Sigmoid colon (tissue), 7 donors: ENCODE data around the gene IGSF5. TPM values are rescaled to one million over a fixed set of nuclear protein-coding genes. Genes with fewer than 3 reads are reported as not detected.

ENCODE experiments used
- DNase-seq: peaks from one replicate; pipeline ENCODE4 v3.0.0-alpha.2; 2019
- H3K27ac ChIP-seq, 4 donors: fragments of 200-600 bp; sonication (generic); one replicate each; pipeline ENCODE4 v1.5.1; 2016 to 2019; ENCODE audit warnings: mild to moderate bottlenecking in 1 of 4
- H3K27me3 ChIP-seq, 3 donors: fragments of 200-600 bp; sonication (generic); one replicate each; pipeline ENCODE4 v1.5.1; 2019; ENCODE audit warnings: mild to moderate bottlenecking in 1 of 3
- H3K36me3 ChIP-seq, 4 donors: fragments of 200-600 bp; sonication (generic); one replicate each; pipeline ENCODE4 v1.5.1; 2016 to 2019
- H3K4me1 ChIP-seq, 4 donors: fragments of 200-600 bp; sonication (generic); one replicate each; pipeline ENCODE4 v1.5.1; 2017 to 2019
- H3K4me3 ChIP-seq, 4 donors: fragments of 200-600 bp; sonication (generic); one replicate each; pipeline ENCODE4 v1.5.1; 2017 to 2019; ENCODE audit warnings: mild to moderate bottlenecking in 2 of 4, moderate library complexity in 1 of 4
- H3K9me3 ChIP-seq, 4 donors: fragments of 200-600 bp in 3 of 4; sonication (generic) in 3 of 4; one replicate each; pipeline versions ENCODE4 v1.5.1 to v1.6.1; 2013 to 2019
- EP300 ChIP-seq, 4 donors: sonication (generic); formaldehyde crosslinking; IDR thresholded peaks; one replicate each; pipeline ENCODE4 v1.6.1; 2017; ENCODE audit warnings: antibody characterized with exemption in 4 of 4
- POLR2A ChIP-seq, 2 donors: fragments of 450-650 bp; IDR thresholded peaks; one replicate each; pipeline ENCODE4 v1.6.1; 2016; ENCODE audit warnings: antibody characterized with exemption in 2 of 2, mild to moderate bottlenecking in 2 of 2, moderate library complexity in 2 of 2
- POLR2AphosphoS5 ChIP-seq, 4 donors: sonication (generic); formaldehyde crosslinking; IDR thresholded peaks; one replicate each; pipeline ENCODE4 v1.6.1; 2017; ENCODE audit warnings: antibody characterized with exemption in 4 of 4
- WGBS, 2 donors: extraction: QIAGEN DNeasy Blood & Tissue Kit; methylation state at CpG; one replicate each; pipeline ENCODE4 v1.1.7; 2013; 5-methylcytosine and 5-hydroxymethylcytosine counted together
- intact Hi-C: fragments of 100-400 bp; cut with DNase I; formaldehyde crosslinking; loops from one replicate; pipeline ENCODE4 v1.15.1; 2023
- polyA plus RNA-seq, 3 donors: library from polyadenylated mRNA; stranded (reverse); fragments of 200-250 nt; gene quantifications; one replicate each; pipeline ENCODE4 v1.2.3, GENCODE V29; 2013
- total RNA-seq, 4 donors: library from RNA; depleted of rRNA; stranded (reverse); fragments of >200 nt; gene quantifications; one replicate each; pipeline ENCODE4 v1.1.0, GENCODE V29; 2016
- TF ChIP-seq, protein P1 (sequence below), 4 experiments: fragments of 450-650 bp in 3 of 4; fragments of 200-600 bp in 1 of 4; IDR thresholded peaks; one replicate each; pipeline ENCODE4 v1.5.1; 2016 to 2019; ENCODE audit warnings: antibody characterized with exemption in 4 of 4, mild to moderate bottlenecking in 3 of 4, moderate library complexity in 2 of 4
- donor health status: healthy with polysubstance abuse.
- donor health status: Bipolar disorder and iron deficiency.
- donor health status: healthy.

Gene IGSF5
- total and polyA plus RNA-seq, 7 donors = 0.09 to 0.36 (median 0.27) TPM; not detected in 4

DNA sequence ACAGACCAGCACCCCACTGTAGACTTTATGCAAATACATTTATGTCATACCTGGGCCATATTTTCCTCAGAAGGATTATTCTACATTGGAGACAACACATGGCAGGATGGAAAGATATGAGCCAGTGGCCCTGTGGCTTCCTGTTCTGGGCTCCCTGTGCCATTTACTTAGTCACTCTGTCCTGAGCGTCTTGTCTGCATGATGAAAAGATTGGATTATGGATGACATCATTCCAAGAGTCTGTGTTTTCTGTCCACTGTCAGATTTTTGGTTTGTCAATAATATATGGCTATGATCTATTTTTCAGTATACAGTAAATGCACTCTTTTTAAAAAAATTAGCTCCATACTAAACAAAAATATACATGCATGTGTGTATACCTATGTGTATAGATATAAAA, 30.8 kb downstream of the IGSF5 start:
- no peaks in the 10 kb centered on the region for H3K4me1 ChIP-seq
- no peaks in the 10 kb centered on the region for H3K27me3 ChIP-seq
- no peaks in the 10 kb centered on the region for H3K9me3 ChIP-seq
- TF ChIP-seq POLR2AphosphoS5 (IDR thresholded peaks at IDR 0.05) (no peak), POLR2A (IDR thresholded peaks at IDR 0.05) (no peak), EP300 (IDR thresholded peaks at IDR 0.05) (no peak)
- TF ChIP-seq, protein P1, sequence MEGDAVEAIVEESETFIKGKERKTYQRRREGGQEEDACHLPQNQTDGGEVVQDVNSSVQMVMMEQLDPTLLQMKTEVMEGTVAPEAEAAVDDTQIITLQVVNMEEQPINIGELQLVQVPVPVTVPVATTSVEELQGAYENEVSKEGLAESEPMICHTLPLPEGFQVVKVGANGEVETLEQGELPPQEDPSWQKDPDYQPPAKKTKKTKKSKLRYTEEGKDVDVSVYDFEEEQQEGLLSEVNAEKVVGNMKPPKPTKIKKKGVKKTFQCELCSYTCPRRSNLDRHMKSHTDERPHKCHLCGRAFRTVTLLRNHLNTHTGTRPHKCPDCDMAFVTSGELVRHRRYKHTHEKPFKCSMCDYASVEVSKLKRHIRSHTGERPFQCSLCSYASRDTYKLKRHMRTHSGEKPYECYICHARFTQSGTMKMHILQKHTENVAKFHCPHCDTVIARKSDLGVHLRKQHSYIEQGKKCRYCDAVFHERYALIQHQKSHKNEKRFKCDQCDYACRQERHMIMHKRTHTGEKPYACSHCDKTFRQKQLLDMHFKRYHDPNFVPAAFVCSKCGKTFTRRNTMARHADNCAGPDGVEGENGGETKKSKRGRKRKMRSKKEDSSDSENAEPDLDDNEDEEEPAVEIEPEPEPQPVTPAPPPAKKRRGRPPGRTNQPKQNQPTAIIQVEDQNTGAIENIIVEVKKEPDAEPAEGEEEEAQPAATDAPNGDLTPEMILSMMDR (IDR thresholded peaks at IDR 0.05) = no peak
- H3K27ac ChIP-seq = no peak overlapping the region
- WGBS, 2 donors = 88 to 92% methylated on average over 1 of the region's 1 CpG
- H3K4me3 ChIP-seq = no peak overlapping the region
- DNase-seq = no peak
- intact Hi-C loops = no loop called here
- no peaks in the 10 kb centered on the region for H3K36me3 ChIP-seq

GRCh38 chr21:39776589-39776988, 31.6 kb downstream of the IGSF5 start:
- Histone ChIP-seq H3K4me3 (no peak overlapping the region), H3K27ac (no peak overlapping the region), H3K4me1 (no peaks in the 10 kb centered on the region), H3K27me3 (no peaks in the 10 kb centered on the region), H3K9me3 (no peaks in the 10 kb centered on the region), H3K36me3 (no peaks in the 10 kb centered on the region)
- no peak for TF ChIP-seq POLR2AphosphoS5 (IDR thresholded peaks at IDR 0.05)
- TF ChIP-seq, protein P1 (IDR thresholded peaks at IDR 0.05) = no peak
- no peak for TF ChIP-seq POLR2A (IDR thresholded peaks at IDR 0.05)
- no peak for TF ChIP-seq EP300 (IDR thresholded peaks at IDR 0.05)
- WGBS, 2 donors = 25 to 65% methylated on average over 3 of the region's 3 CpGs
- DNase-seq = no peak
- intact Hi-C loops = no loop called here

GRCh38 chr21:39781331-39781730, 36.3 kb downstream of the IGSF5 start:
- no peak for DNase-seq
- Histone ChIP-seq H3K9me3 (no peaks in the 10 kb centered on the region), H3K27ac (no peak overlapping the region), H3K4me3 (no peak overlapping the region), H3K36me3 (no peaks in the 10 kb centered on the region), H3K27me3 (no peaks in the 10 kb centered on the region), H3K4me1 (no peaks in the 10 kb centered on the region)
- TF ChIP-seq POLR2A (IDR thresholded peaks at IDR 0.05) = no peak
- TF ChIP-seq EP300 (IDR thresholded peaks at IDR 0.05) = no peak
- TF ChIP-seq, protein P1 (IDR thresholded peaks at IDR 0.05) = no peak
- TF ChIP-seq POLR2AphosphoS5 (IDR thresholded peaks at IDR 0.05) = no peak
- 75 to 90% methylated on average over 3 of the region's 3 CpGs for WGBS, 2 donors
- intact Hi-C loops = no loop called here

DNA sequence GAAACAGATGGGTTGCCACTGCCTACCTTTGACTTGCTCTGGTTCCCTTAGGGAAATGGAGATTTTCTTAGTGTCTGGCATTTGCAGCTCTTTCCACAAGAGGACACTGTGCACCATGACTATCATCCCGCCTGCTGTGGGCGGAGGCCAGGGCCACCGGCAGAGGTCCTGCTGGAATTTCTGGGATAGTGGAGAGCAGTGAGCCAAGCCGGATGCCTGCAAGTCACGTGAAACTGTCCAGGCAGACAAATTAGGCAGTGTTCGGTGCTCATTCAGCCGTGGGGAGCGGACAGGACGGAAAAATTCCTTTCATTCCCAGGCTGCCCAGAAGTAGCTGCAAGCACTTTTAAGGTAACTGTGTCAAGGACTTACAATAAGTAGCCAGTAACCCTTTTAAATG, 43.4 kb downstream of the IGSF5 start:
- peak overlapping the region in 3 of 4 donors; percentile 57 to 73 (median 66) for H3K27ac ChIP-seq
- 9 to 28% methylated on average over 9 of the region's 9 CpGs for WGBS, 2 donors
- intact Hi-C loops = loop anchor here (1.0 to 5.0 kb wide), 2 partner anchors 79 to 333 kb away; partner anchors contain the start of gene PCP4
- no peak for TF ChIP-seq EP300 (IDR thresholded peaks at IDR 0.05)
- TF ChIP-seq, protein P1 (IDR thresholded peaks at IDR 0.05) = peak; percentile 72 to 92 (median 85)
- peak in 3 of 4 donors; percentile 22 to 56 (median 36) for TF ChIP-seq POLR2AphosphoS5 (IDR thresholded peaks at IDR 0.05)
- H3K9me3 ChIP-seq = no peaks in the 10 kb centered on the region
- peaks cover 0 to 17% (median 8%) of the 10 kb centered on the region in 4 donors for H3K4me1 ChIP-seq
- no peaks in the 10 kb centered on the region for H3K36me3 ChIP-seq
- peak; percentile 79 for DNase-seq
- no peaks in the 10 kb centered on the region for H3K27me3 ChIP-seq
- H3K4me3 ChIP-seq = peak overlapping the region in 1 of 4 donors; percentile 10

GRCh38 chr21:39796466-39796865, 51.5 kb downstream of the IGSF5 start:
- TF ChIP-seq, protein P1 (IDR thresholded peaks at IDR 0.05) = no peak
- TF ChIP-seq EP300 (IDR thresholded peaks at IDR 0.05) (no peak), POLR2AphosphoS5 (IDR thresholded peaks at IDR 0.05) (no peak), POLR2A (IDR thresholded peaks at IDR 0.05) (no peak)
- intact Hi-C loops = no loop called here
- no peak for DNase-seq
- H3K9me3 ChIP-seq = no peaks in the 10 kb centered on the region
- H3K27me3 ChIP-seq = no peaks in the 10 kb centered on the region
- H3K4me3 ChIP-seq = no peak overlapping the region
- no peaks in the 10 kb centered on the region for H3K36me3 ChIP-seq
- WGBS, 2 donors = 93% methylated on average over 8 of the region's 8 CpGs
- H3K4me1 ChIP-seq = peaks cover 0 to 12% (median 4%) of the 10 kb centered on the region in 4 donors
- no peak overlapping the region for H3K27ac ChIP-seq
